Smooth muscle cell (in vitro differentiated cells): Measurements from ENCODE around the gene CORO2A. TPM values are rescaled to one million over a fixed set of nuclear protein-coding genes. Genes with fewer than 3 reads are reported as not detected.

Experiments used
- DNase-seq: peaks from one replicate; lab custom pipeline; 2025; ENCODE audit not compliant: unreplicated experiment; lab: John Stamatoyannopoulos, UW
- H2AFZ ChIP-seq: fragments of 200-600 bp; sonication (generic); 2 replicates; pipeline ENCODE4 v1.6.0; 2016; ENCODE audit warnings: antibody characterized with exemption, low read depth, mild to moderate bottlenecking
- H3F3A ChIP-seq: fragments of 200-600 bp; sonication (generic); 2 replicates; pipeline ENCODE4 v1.6.0; 2017; ENCODE audit warnings: antibody characterized with exemption, low read depth
- H3K27ac ChIP-seq: fragments of 200-600 bp; sonication (generic); 2 replicates; pipeline ENCODE4 v1.5.1; 2016; ENCODE audit warnings: low read depth, mild to moderate bottlenecking
- H3K27me3 ChIP-seq: fragments of 200-600 bp; sonication (generic); 2 replicates; pipeline ENCODE4 v1.6.1; 2016; ENCODE audit warnings: low read depth, mild to moderate bottlenecking
- H3K36me3 ChIP-seq: fragments of 200-600 bp; sonication (generic); 2 replicates; pipeline ENCODE4 v1.5.1; 2016; ENCODE audit warnings: low read depth
- H3K4me1 ChIP-seq: fragments of 200-600 bp; sonication (generic); 2 replicates; pipeline ENCODE4 v1.5.1; 2016; ENCODE audit warnings: low read depth
- H3K4me2 ChIP-seq: fragments of 200-600 bp; sonication (generic); 2 replicates; pipeline ENCODE4 v1.6.0; 2016; ENCODE audit warnings: mild to moderate bottlenecking
- H3K4me3 ChIP-seq: fragments of 200-600 bp; sonication (generic); 2 replicates; pipeline ENCODE4 v1.5.1; 2016; ENCODE audit warnings: mild to moderate bottlenecking
- H3K79me2 ChIP-seq: fragments of 200-600 bp; sonication (generic); 2 replicates; pipeline ENCODE4 v1.6.0; 2016; ENCODE audit warnings: low read depth, mild to moderate bottlenecking
- H3K9ac ChIP-seq: fragments of 200-600 bp; sonication (generic); 2 replicates; pipeline ENCODE4 v1.6.0; 2016; ENCODE audit warnings: low read depth
- H3K9me3 ChIP-seq: fragments of 200-600 bp; sonication (generic); replicated peaks from 2 replicates; pipeline ENCODE4 v1.5.1; 2016; ENCODE audit warnings: low read depth
- H4K20me1 ChIP-seq: fragments of 200-600 bp; sonication (generic); 2 replicates; pipeline ENCODE4 v1.6.0; 2016; ENCODE audit warnings: low read depth
- CTCF ChIP-seq: fragments of 200-600 bp; sonication (generic); IDR thresholded peaks from 2 replicates; pipeline ENCODE4 v1.5.1; 2017; ENCODE audit warnings: borderline replicate concordance, mild to moderate bottlenecking, antibody characterized with exemption; ENCODE audit not compliant: insufficient read depth, poor library complexity, severe bottlenecking
- WGBS: methylation state at CpG from one replicate; pipeline ENCODE4 v1.1.7; 2016; ENCODE audit warnings: low lambda C conversion rate; 5-methylcytosine and 5-hydroxymethylcytosine counted together
- polyA plus RNA-seq: library from polyadenylated mRNA; unstranded; fragments of >200 nt; fragmentation: Nextera tagmentation; extraction: Ambion mirVana; gene quantifications from 2 replicates; pipeline ENCODE4 v1.2.1, GENCODE V29; 2016
- total RNA-seq: library from RNA; depleted of rRNA; stranded (reverse); fragments of >200 nt; gene quantifications from 2 replicates; pipeline ENCODE4 v1.2.3, GENCODE V29; 2014

The CORO2A gene
- total and polyA plus RNA-seq, 2 experiments from 2014 or later: 4.7 to 5.8 TPM

GRCh38 chr9:98101416-98101815, 91.0 kb downstream of the CORO2A start:
- TF ChIP-seq CTCF: no peak
- no peaks in the 10 kb centered on the region for H3F3A ChIP-seq
- 97% methylated on average over 7 of the region's 7 CpGs for WGBS

GRCh38 chr9:98100456-98100855, 92.0 kb downstream of the CORO2A start:
- no peak for TF ChIP-seq CTCF
- H3K9me3 ChIP-seq: no peaks in the 10 kb centered on the region
- H3K4me2 ChIP-seq: no peak overlapping the region
- peaks cover 4% of the 10 kb centered on the region for H3K4me1 ChIP-seq
- H4K20me1 ChIP-seq: no peaks in the 10 kb centered on the region
- no peak overlapping the region for H3K4me3 ChIP-seq
- DNase-seq: no peak
- H3K79me2 ChIP-seq: no peaks in the 10 kb centered on the region
- H3K9ac ChIP-seq: no peak overlapping the region
- H3K27ac ChIP-seq: no peak overlapping the region
- H3K27me3 ChIP-seq: no peaks in the 10 kb centered on the region
- no peak overlapping the region for H2AFZ ChIP-seq
- no peaks in the 10 kb centered on the region for H3K36me3 ChIP-seq
- no peaks in the 10 kb centered on the region for H3F3A ChIP-seq

More at GRCh38 chr9:98101416-98101815, 91.0 kb downstream of the CORO2A start:
- H2AFZ ChIP-seq: no peak overlapping the region
- DNase-seq: no peak
- H4K20me1 ChIP-seq: no peaks in the 10 kb centered on the region
- H3K79me2 ChIP-seq: no peaks in the 10 kb centered on the region
- H3K9ac ChIP-seq: no peak overlapping the region
- peaks cover 4% of the 10 kb centered on the region for H3K4me1 ChIP-seq
- H3K27me3 ChIP-seq: no peaks in the 10 kb centered on the region
- H3K27ac ChIP-seq: no peak overlapping the region
- no peak overlapping the region for H3K4me2 ChIP-seq
- H3K36me3 ChIP-seq: no peaks in the 10 kb centered on the region
- no peak overlapping the region for H3K4me3 ChIP-seq
- no peaks in the 10 kb centered on the region for H3K9me3 ChIP-seq

GRCh38 chr9:98099898-98100297, 92.5 kb downstream of the CORO2A start:
- no peak overlapping the region for H3K4me2 ChIP-seq
- H3K79me2 ChIP-seq: no peaks in the 10 kb centered on the region

More at GRCh38 chr9:98099898-98100297, 92.5 kb downstream of the CORO2A start:
- DNase-seq: no peak
- 88% methylated on average over 5 of the region's 5 CpGs for WGBS
- H3K27me3 ChIP-seq: no peaks in the 10 kb centered on the region
- H3K4me1 ChIP-seq: peaks cover 4% of the 10 kb centered on the region
- H4K20me1 ChIP-seq: no peaks in the 10 kb centered on the region
- H3F3A ChIP-seq: no peaks in the 10 kb centered on the region
- no peaks in the 10 kb centered on the region for H3K36me3 ChIP-seq
- H3K9ac ChIP-seq: no peak overlapping the region
- no peaks in the 10 kb centered on the region for H3K9me3 ChIP-seq
- no peak overlapping the region for H2AFZ ChIP-seq
- no peak overlapping the region for H3K27ac ChIP-seq
- no peak overlapping the region for H3K4me3 ChIP-seq
- no peak for TF ChIP-seq CTCF
